ENCODE data around the gene STKLD1.
"Not testable (repeated sequence)": the region's sequence is repeated elsewhere in the genome, so short reads cannot be mapped to it uniquely, and the experiment has no call there.

STKLD1 gene

GRCh38 chr9:133443982-133444381 is 67.8 kb downstream of the STKLD1 start:
- peak; percentile 60 for DNase-seq (ENCODE audit: low spot score)

GRCh38 chr9:133445293-133445969 is 69.3 kb downstream of the STKLD1 start:
- DNase-seq (ENCODE audit: low spot score): no peak

GRCh38 chr9:133448487-133448972 is 72.4 kb downstream of the STKLD1 start:
- no peak for DNase-seq (ENCODE audit: low spot score)

GRCh38 chr9:133449760-133450159 is 73.6 kb downstream of the STKLD1 start:
- DNase-seq (ENCODE audit: low spot score): no peak

- not testable (repeated sequence) for DNase-seq (ENCODE audit: low spot score)
Observed at GRCh38 chr9:133451865-133452264, 75.7 kb downstream of the STKLD1 start.

GRCh38 chr9:133452562-133452961 is 76.4 kb downstream of the STKLD1 start:
- no peak for DNase-seq (ENCODE audit: low spot score)

GRCh38 chr9:133453651-133454050 is 77.5 kb downstream of the STKLD1 start:
- DNase-seq (ENCODE audit: low spot score): no peak

- no peak for DNase-seq (ENCODE audit: low spot score)
Observed at GRCh38 chr9:133454325-133454724, 78.2 kb downstream of the STKLD1 start.

GRCh38 chr9:133454943-133455673 is 78.9 kb downstream of the STKLD1 start:
- DNase-seq (ENCODE audit: low spot score): no peak

Measured in AG08396 (cell line).